SHP77 treated with DMSO at 0.1 percent for 48 hours (cell line): ENCODE measurements around the gene CD86.
"Not testable (repeated sequence)": the region's sequence is repeated elsewhere in the genome, so short reads cannot be mapped to it uniquely, and the experiment has no call there.

Experiments
- DNase-seq: peaks from one replicate; lab custom pipeline; 2025; lab: John Stamatoyannopoulos, UW

CD86 gene, protein sequence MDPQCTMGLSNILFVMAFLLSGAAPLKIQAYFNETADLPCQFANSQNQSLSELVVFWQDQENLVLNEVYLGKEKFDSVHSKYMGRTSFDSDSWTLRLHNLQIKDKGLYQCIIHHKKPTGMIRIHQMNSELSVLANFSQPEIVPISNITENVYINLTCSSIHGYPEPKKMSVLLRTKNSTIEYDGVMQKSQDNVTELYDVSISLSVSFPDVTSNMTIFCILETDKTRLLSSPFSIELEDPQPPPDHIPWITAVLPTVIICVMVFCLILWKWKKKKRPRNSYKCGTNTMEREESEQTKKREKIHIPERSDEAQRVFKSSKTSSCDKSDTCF

GRCh38 chr3:122055215-122055614 is at the start of gene CD86:
Gene CD86, plus strand, starts transcription at chr3:122055362. Its CDS starts 128 bp downstream, at chr3:122055490.
- DNase-seq: no peak

DNA sequence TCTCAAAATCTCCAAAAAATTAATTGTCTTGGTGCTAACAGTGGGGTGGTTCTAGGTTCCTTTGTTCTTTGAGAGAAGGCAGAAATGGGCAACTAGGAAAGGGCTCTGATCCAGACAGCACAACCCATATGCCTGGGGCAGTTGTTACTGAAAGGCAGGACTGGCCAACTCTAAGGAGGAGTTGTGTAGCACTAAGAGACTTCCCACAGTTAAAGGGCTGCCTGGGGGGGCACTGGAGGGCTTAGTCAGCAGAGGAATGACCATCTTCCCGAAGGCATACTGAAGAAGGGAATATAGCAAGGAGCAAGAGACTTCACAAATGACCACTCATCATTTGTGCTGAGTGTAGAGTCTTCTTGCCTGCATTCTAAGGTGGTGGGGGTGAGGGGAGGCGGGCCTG is 48.9 kb upstream of the CD86 start:
- DNase-seq: no peak

- DNase-seq: no peak
Measured at GRCh38 chr3:122008166-122008565, 47.0 kb upstream of the CD86 start.

- no peak for DNase-seq
Measured at GRCh38 chr3:122010506-122010905, 44.7 kb upstream of the CD86 start.

GRCh38 chr3:122011396-122011795 is 43.8 kb upstream of the CD86 start:
- no peak for DNase-seq

DNA sequence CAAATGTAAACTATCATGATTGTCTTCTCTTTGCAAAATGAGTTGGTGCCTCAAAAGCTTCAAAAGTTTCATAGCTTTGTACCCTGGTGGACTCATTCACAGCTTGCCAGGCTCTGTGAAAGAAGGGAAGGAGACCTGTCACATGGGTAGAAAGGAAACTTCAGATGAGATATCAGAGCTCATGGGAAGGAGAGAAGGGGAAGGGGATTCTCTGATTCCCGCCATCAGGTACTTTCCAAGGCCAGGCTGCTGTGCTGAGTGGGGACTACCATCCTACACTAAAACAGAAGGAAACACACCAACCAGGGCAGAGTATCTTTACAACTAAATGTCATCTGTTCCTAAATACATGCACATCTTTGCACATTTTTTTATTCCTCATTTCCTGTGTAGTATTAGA is 42.3 kb upstream of the CD86 start:
- no peak for DNase-seq

DNA sequence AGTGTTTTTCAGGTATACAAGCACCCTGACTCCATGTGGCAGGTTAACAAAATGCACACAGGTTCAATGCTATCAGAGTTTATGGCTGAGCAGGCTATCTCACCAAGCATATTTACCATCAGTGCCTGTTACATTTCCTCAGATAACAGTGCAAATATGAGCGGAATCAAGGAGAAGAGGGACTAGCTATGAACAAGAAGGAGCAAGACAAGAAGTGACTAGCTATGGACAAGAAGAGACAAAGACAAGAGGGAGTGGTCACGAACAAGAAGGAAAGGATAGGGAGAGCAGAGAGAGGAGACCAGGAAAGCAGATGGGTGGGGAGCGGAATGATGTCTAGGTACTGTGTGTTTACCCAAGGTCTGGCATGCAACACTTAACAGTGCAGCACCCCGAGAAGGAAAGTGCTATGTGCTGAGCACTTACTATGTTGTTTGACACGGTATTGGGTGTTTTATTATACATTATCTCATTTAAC is 41.7 kb upstream of the CD86 start:
- no peak for DNase-seq

DNA sequence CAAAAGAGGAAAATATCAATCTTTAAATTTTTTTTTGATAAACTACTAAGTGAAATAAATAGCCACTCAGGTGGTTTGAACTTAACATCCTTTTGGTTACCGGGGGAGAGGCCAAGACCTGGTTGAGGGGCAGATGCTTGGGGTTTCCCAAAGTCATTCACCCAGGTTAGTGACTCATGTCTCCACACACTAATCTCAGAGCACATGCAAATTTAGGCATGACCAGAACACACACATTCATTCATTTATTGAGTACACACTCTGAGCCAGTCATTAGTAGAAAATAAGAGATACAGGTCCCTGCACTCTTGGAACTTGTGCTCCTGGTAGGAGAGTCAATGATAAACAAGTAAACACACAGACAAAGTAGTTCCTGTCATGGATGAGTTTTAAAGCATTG is 40.4 kb upstream of the CD86 start:
- DNase-seq: no peak

GRCh38 chr3:122019493-122019892 is 35.7 kb upstream of the CD86 start:
- no peak for DNase-seq

- DNase-seq: no peak
Measured at GRCh38 chr3:122021037-122021436, 34.1 kb upstream of the CD86 start.

GRCh38 chr3:122021811-122022401 is 33.3 kb upstream of the CD86 start, which contains the start of gene ILDR1:
Gene ILDR1, minus strand, starts transcription at chr3:122022247. Its CDS starts 170 bp downstream, at chr3:122022077.
- DNase-seq: no peak

GRCh38 chr3:122023335-122023910 is 31.7 kb upstream of the CD86 start:
- DNase-seq: no peak

DNA sequence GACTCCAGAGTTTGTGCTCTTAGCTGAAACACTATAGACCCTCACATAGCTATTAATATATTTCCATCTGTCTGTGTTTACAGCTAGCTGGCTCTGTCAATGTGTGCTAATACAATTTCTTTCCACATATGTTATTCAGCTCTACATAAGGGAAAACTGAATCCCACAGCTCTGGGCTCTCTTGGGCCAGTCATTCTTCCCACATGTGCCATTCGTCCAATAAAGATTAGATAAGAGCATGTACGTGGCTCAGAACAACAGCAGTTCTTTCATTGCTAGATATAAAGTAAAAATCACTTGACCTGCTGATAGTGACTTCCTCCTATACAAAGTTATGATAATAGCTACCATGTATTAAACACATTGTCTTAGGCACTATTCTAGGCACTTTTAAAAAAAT is 30.4 kb upstream of the CD86 start:
- DNase-seq: no peak

- DNase-seq: no peak
Measured at GRCh38 chr3:122025296-122025695, 29.9 kb upstream of the CD86 start.

- no peak for DNase-seq
Measured at GRCh38 chr3:122030381-122031122, 24.6 kb upstream of the CD86 start.

GRCh38 chr3:122031123-122031468 is 24.1 kb upstream of the CD86 start:
- no peak for DNase-seq

- no peak for DNase-seq
Measured at GRCh38 chr3:122032531-122032930, 22.6 kb upstream of the CD86 start.

GRCh38 chr3:122033023-122033422 is 22.1 kb upstream of the CD86 start:
- DNase-seq: no peak

GRCh38 chr3:122047296-122047695 is 7.9 kb upstream of the CD86 start:
- DNase-seq: not testable (repeated sequence)

DNA sequence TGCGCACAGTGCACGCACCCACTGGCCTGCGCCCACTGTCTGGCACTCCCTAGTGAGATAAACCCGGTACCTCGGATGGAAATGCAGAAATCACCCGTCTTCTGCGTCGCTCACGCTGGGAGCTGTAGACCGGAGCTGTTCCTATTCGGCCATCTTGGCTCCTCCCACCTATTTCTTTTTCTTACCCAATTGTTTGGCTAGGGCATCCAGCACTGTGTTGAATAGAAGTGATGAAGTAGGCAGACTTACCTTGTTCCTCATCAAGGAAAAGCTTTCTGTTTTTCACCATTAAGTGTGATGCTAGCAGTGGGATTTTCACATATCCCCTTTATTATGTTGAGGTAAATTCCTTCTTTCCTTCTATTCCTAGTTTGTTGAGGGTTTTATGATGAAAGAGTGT is 7.4 kb upstream of the CD86 start:
- DNase-seq: not testable (repeated sequence)

- no peak for DNase-seq
Measured at GRCh38 chr3:122052968-122053367, 2.2 kb upstream of the CD86 start.

DNA sequence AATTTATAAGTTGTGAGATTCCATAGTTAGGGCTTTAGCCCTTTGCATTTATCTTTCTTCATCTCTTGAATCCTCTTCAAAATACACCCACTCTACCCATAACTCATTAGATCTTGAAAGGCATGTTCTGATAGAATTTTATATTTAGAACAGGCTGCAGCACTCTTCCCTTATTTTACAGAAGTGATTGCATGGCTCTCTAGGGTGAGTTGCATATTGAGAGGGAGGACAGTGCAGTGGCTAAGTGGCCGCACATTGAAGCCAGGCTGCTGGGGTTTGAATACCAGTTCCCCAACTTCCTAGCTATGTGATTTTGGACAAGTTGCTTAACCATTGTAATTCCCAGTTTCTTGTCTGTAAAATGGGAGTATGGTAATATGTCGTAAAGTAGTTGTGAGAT is 2.5 kb downstream of the CD86 start:
- no peak for DNase-seq

GRCh38 chr3:122058294-122058693 is 3.1 kb downstream of the CD86 start:
- DNase-seq: no peak
